ENCODE data around the gene HOXA4.
A peak's percentile ranks its signal among the peaks of the same experiment; 100 is the strongest.

The HOXA4 gene

DNA sequence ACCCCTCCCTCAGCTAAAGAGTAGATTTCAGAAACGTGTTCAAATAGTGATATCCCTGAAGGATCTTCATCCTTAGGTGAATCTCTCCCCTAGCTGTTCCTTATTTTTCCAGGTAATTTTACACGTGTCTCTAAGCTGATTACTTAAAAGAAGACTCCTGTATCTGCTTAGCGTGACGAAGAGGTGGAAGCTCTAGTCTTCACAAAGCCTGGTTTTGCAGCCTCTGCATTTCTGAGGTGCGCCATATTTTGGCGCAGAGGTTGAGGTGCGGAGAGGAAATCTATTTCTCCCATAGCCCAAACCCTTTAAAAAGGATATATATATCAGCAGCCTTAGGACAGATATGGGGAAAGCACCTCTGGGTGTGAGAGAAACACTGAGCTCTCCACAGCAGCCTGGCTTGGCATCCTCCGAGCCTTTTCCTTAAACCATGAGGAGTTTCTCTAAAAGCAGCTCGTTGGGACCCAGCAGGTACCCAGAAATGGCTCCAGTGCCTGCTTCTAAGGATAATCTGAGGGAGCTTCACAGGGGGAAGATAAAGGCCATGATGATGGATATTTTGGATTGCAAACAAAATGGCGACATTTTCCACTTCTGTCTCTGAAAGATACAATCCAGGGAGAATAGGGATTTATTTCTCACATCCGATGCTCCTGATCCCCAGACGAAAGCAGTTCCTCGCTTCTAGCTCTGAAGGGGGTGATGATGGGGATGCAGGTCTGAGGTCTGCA, 25.1 kb downstream of the HOXA4 start:
- DNase-seq (ENCODE audit: low spot score) = no peak

DNA sequence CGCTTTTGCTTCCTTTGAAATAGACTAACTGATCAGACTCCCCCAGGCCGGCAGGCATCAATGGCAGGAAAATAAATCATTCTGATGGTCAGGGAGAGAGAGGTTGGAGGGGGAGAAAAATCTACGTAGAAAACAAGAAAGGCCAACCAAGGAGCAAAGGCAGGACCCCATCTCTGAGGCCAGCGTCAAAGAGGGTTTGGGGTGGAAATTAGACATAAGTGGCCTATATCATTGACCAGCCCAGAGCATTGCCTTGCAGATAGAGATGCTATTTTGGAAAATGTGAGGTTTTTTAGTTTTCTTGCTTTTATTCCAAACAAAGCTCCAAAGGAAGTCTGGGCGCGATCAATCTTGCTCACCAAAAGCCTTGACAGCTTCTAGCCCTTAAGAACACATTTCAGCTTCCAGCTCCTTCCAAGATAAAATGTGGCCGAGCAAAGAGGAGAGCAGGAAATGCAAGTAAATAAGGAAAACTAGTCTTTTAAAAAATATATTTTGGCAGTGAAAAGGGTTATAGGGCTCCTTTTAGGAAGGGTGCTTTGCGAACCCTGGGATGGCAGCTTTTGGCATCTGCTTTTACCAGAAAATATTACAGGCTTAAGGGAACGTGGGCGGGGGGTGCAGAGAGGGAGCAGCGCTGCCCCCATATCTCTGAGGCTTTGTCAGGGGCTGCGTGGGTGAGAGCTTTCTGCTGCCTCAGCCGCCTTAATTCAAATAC, 26.1 kb downstream of the HOXA4 start:
- no peak for DNase-seq (ENCODE audit: low spot score)

DNA sequence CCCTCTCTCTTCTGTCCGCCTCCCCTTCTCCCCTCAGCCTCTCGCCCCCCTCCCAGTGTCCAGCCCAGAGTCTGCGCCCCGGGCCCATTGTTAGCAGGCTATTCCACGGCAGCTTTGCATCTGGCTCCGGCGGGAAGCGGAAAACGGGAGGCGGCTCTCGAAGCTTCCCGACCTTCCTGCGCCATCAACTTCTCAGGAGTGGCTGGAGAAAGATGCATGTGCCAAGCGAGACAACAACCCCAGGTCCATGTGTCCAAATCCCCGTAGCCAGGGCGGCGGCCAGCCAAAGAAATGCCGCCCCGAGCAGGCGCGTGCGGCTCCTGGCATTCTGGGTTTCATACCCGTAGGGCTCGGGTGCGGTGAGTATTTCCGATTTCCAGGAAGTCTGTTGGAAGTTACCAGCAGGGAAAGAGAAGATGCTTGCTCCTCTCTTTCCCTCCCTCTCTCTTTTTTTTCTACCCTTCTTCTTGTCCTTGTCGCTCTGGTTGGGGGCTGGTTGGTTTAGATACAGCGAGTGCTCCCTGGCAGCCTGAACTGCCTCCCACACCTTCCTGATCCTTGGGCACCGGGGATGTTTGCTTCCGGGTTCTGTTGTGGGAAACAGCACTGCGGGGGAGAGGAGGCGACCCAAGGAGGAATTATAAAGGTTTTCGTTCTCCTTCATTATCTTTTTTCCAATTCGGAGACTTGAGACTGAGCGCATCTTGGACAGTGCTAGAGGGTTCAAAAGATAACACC, 26.9 kb downstream of the HOXA4 start:
- DNase-seq (ENCODE audit: low spot score) = no peak

DNA sequence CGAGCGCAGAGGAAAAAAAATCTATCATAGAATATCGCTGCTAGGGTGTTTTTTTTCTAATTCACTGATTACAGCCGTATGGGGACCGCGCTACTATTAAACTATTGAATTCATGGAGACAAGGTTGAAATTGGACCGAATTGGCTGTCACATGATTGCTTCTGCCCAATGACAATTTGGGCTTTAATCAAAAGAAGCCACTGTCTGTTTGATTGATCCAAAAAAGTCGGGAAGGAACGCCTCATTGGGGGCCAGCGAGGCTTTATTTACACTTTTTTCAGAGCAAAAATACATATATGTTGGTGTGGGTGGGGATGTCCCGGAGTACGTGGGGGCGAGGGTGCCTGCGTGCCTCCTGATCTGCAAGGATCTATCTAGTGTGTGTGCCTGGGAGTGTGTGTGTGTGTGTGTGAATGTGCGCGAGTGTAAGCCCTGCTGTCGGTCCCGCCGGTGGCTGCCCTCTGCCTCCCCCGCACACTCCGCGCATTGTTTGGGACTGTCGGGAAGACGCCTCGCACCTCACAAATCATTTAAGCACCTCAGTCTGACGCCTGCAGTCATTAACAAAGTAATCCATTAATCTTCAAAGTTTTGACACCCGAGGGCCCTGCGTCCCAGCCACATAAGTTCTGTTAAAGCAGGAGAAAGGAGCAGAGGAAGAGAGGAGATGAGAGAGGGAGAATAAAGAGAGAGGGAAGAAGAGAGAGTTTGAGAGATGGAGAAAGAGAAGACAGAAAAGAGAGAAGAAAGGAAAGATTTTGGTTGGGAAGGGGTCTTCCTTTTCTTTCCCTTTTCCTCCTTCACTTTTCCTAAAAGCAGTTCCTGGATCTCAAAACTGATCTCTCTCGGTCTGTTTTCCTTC, 27.7 kb downstream of the HOXA4 start, which contains the start of gene HOXA2:
HOXA2 (minus strand) TSS at position 103 of the 862 bp plus-strand sequence. CDS start 183 bp downstream, outside the sequence.
- no peak for DNase-seq (ENCODE audit: low spot score)

DNA sequence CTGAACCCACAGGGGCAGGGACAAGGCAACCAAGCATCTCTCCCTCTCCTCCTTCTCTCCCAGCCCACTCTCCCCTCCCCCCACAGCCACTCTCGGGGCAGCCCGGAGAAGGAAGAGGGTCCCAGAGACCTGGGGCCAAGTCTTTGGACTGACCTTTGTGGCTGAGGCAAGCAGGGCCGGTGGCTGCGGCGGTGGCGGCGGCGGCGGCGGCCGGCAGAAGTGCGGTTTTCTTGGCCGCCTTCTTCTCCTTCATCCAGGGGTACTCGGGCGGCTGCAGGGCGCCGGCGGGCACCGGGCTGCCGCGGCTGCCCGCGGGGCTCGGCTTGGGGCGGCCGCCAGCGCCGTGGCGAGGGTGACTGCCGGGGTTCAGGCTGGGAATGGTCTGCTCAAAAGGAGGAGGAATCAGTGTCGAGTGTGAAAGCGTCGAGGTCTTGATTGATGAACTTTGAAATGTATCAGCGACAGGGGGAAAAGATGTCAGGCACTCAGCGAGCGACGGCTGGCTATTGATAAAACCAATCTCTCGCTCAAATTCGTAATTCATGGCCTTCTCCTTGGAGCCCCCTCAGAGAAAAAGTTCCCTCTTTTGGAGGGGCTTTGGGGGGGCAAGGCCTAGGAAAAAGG, 28.5 kb downstream of the HOXA4 start:
- no peak for DNase-seq (ENCODE audit: low spot score)

DNA sequence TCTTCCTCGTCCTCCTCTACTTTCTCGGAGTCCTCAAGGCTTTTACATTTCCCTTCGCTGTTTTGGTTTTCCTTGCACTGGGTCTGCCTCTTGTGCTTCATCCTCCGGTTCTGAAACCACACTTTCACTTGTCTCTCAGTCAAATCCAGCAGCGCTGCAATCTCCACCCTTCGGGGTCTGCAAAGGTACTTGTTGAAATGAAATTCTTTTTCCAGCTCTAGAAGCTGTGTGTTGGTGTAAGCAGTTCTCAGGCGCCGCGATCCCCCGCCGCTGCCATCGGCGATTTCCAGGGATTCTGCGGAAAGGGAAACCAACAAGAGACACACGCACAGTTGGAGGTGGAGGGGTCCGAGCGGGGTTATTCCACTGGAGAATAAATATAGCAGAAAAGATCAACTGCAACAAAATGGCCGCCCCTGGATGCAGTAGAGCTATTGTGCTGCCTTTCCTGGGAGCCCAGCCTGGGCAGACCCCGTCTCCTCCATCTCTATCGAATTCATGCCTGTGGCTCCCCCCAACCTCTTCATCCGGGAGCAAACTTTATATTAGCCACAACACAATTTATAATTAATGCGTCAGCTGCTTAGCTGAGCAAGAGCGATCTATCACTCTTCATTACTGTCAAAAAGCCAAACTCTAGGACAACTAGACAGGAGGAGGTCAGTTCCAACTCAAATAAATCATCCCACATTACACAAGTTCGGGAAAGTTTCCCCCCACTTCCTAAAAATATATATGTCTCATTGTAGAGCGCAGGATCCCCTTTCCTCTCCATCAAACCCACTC, 29.2 kb downstream of the HOXA4 start:
- DNase-seq (ENCODE audit: low spot score) = no peak

DNA sequence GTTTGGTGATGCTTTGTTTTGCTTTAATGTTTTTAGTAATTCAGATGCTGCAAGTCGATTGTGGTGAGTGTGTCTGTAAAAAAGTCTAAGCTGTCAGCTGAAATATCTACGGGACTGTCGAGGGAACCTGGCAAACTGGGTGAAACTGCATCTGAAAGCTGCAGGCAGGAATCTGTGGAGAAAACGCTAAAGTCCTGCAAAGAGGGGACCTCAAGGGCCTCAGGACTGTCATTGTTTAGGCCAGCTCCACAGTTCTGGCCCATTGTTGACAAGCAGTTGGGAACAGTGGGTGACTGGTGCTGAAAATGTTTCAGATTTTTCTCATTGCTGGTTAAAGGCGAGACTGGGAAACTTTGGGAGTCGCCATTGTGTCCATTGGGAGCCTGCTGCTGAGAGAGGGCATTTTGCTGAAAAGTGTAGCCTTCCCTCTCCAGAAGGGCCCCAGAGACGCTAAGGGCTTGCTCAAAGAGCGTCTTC, 29.8 kb downstream of the HOXA4 start:
- DNase-seq (ENCODE audit: low spot score) = no peak

DNA sequence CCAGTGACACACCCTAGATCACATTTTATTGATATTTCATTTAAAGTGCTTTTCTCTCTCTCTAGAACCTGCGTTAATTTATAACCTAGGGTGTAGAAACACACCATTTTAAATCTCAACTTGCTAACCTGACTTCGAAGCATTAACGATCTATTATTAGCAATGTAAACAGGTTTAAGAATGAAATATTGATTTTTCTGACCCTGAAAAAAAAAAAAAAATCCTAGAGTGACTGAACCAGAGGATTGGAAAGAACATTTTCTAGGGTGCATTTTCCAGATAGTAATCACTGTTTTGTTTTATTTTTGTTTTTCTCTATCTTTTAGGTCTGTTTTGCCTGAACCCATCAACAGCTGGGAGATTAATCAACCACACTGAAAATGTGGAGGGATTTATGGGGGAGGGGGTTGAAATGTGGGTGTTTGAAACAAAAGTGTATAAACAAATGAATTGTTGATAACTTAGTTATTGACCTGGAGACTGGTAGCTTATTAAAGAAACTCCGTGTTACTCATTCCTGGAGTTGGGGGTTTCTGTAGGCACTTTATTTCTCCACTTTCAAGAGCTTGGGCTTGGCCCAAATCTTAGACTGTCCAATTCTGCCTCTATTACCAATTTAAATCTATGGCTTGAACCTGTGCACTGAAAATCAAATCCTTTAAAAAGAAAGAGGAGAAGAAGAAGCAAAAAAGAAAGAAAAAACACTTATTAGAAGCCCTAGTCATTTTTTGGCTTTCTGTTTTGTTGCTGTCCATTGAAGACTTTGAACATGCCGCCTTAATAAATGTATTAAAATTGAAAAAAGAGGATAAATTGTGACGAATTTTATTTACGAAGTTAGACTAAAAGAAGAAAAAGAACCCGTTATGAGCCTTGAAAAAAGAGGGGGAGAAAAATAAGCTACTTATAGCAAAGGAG, 30.8 kb downstream of the HOXA4 start:
- DNase-seq (ENCODE audit: low spot score) = no peak

DNA sequence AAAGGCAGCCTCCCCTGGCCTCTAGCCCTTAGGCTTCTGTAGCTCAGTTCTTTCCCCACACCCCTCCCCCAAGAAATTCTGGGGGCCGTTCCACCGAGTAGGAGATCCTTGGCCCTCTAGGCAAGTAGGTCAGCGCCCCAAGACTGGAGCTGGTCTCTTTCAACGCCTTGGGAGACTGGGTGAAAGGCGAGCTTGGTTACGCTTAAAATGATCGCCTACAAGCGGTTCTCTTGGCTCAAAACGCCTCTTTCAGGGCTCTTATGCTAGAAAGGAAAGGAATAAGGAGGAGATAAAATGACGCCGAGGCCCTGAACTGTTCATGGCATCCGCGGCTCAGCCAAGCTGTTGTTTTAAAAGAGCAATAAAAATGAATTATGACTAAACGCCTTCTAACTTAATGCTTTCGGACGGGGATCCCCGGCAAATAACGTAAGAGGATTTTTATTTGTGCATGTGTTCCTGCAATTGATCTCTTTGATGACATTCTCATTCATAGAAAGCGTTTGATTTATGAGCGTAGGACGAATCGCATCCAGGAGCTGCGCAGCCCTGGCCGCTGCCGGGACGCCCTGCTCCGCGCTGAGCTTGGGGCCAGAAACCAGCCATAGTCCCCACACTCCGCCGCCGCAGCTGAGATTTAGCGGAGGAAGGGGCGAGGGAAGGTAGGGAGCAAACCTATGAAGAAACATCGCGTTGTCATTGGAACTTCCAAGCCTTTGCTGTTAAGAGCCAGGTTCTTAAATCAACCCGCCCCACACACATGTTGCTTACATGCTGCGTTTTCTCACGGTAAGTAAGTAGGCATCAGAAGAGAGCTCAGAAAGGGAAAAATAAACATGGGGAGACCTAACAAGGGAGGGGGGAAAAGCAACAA, 31.7 kb downstream of the HOXA4 start:
- no peak for DNase-seq (ENCODE audit: low spot score)

DNA sequence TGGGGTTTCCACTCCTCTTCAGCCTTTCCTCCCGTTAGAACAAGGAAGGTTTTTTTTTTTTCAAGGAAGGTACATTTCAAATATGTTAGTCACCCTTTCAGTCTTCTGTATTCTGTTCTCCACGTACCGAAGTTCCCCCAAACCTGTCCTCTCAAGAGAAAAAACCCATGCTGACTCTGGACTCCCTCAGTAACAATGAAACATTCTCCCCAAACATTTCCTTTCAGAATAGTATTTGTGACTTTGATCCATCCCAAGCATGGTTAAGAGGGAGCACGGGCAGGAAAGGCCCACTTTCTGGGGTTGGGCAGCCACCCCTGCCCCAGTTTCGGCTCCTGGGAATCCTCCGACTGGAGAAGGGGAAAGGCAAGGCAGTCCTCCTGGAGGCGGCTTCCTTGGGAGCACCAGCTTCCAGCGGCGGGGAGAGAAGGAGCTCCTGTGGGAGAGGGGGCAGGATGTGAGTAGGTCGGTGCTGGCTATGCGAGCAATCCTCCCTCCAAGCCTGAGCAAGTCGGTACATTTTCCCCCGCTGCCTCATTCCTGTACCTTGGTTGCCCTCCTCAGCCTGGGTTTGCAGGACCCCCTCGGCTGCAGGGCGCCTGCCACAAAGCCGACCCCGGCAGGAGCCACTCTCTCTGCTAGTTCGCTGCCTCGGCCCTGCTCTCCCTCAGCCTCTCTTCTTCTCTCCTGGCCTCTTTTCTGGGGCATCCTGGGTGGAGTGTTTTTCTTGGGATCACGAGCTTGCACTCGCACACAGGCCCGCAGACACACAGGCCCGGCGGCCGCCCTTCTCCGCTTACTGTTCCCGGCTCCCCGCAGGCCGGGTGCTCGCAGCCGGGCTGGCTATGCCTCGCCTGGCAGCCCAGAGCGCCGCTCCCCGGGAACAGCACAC, 32.6 kb downstream of the HOXA4 start:
- no peak for DNase-seq (ENCODE audit: low spot score)

DNA sequence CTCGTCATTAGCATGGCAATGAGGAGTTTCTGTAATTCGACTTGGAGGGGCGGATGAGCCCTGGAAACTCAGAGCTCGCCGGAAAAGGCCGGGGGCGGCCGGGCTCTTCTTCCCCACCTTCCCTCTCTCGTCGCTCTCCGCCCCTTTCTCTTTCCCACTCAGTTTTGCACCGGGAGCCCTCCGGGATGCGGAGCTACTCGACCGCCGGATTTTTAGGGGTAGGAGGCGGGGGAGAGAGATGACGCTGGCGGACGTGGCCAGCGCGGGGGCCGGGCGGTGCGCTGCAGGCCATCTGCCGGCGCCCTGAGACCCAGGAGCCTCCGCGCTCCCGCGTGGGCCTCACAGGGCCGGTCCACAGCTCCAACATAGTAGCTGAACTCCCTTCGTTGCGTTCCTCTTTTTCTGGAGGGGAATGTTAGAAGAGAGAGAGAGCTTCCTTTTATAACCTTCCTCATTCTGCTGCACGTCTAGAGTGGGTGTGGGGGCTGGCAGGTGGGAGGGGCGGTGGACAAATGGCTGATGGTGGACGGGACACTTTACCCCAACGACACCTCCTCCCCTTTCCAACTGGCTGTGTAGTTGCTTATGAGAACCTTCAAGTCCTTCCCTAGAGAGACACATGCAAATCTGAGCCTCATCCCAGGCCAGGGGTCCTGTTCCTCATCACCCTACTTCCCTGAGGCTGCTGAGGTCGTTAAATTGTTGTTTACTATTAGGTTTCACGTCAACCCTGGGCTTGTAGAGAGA, 33.6 kb downstream of the HOXA4 start:
- peak; percentile 34 for DNase-seq (ENCODE audit: low spot score)

DNA sequence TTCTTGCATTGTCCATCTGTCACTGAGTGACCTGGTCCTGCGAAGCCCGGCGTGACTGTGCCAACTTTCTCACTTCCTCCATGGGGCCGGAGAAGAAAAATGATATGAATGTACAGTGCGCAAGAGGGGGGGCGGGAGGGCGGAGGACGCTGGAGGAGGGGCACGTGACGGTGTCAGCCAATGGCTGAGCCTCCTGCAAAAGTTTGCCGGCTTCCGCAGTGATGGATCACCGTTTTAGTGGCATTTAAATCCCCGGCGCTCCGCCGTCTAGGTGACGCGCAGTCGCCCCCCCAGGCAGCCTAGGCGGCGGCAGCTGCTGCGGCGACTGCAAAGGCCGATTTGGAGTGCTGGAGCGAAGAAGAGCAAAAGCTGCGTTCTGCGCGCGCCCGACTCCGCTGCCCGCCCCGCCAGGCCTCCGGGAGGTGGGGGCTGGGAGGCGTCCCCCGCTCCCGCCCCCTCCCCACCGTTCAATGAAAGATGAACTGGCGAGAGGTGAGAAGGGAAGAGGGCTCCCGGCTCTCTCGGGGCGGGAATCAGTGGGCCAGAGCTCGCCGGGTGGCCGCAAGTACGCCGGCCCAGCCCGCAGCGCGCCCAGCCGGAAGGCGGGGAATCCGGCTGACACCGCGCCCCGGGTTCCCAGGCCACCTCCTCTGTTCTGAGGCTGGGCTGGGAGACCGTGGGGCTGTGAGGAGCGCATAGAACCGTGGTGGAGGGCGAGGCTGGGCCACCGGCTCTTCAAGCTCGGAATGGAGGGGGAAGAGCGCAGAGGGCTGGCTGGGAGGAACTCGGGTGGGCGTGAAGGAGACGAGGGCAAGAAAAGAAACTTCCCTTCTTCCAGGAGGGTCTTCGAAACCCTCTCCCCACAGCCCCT, 34.4 kb downstream of the HOXA4 start, which contains the start of gene HOXA1:
HOXA1 (minus strand) TSS at position 104 of the 871 bp plus-strand sequence; CDS start at position 16, 88 bp downstream.
- DNase-seq (ENCODE audit: low spot score) = peak; percentile 98

DNA sequence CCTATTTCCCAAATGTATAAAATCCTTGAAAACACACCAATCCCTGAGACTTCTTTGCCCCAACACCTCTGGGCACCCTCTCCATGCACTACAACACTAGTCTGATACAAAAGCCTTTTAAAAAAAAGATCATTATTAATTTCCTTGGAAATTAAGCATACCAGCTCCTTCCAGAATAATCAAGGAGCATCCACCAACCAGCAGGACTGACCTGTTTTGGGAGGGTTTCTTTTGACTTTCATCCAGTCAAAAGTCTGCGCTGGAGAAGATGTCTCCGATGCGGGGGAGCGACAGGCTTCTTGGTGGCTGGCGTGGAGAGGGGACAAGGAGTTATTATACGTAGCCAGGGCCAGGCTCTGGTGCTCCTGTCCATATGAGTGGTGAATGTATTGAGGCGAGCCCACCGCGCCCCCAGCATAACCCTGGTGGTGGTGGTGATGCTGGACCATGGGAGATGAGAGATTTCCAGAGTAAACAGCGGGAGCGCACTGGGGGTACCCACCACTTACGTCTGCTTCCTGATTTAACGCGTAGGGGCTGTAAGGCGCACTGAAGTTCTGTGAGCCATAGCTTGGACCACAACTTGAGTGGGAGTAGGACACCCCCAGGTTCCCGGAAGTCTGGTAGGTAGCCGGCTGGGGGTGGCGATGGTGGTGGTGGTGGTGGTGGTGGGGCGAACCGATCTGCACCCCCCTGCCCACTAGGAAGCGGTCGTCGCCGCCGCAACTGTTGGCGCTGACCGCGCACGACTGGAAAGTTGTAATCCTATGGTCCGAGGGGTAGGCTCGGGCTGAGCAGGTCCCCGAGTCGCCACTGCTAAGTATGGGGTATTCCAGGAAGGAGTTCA, 35.3 kb downstream of the HOXA4 start:
- DNase-seq (ENCODE audit: low spot score) = peak; percentile 21

DNA sequence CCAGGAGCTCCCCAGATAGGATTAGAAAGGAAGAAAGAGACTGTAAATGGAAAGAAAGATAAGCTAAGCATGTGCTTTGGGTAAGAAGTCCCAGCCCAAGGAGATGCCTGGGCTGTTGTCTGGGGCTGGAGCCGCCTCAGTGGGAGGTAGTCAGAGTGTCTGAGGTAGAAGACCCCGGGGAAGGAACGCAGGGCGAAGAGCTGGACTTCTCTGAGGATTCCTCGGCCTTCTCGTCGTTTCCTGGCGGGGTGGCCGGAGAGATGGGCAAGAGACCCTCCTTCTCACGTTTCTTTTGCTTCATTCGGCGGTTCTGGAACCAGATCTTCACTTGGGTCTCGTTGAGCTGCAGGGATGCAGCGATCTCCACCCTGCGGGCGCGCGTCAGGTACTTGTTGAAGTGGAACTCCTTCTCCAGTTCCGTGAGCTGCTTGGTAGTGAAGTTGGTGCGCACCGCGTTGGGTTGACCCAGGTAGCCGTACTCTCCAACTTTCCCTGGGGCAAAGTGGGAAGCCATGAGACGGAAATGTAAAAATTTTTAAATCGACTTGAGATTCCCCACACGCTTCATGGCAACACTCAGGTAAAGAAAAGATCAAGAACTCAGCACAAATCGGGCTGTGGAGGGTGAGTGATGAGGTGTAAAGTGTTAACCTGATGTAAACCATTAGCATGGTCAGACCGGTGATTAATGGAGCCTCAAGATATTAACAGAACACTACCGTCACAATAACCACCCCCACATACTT, 36.1 kb downstream of the HOXA4 start:
- DNase-seq (ENCODE audit: low spot score) = no peak

Measured in NAMALWA (cell line).